GM10266 (cell line): ENCODE results near the gene SLC9A5.

Source experiments
- DNase-seq: peaks from one replicate; pipeline ENCODE4 v3.0.0; 2012; ENCODE audit errors: extremely low spot score
- CTCF ChIP-seq: IDR thresholded peaks from 2 replicates; pipeline ENCODE4 v1.5.1; 2012; ENCODE audit warnings: mild to moderate bottlenecking, low read depth; ENCODE audit not compliant: control insufficient read depth, insufficient read depth; ENCODE audit errors: missing control alignments

Gene SLC9A5

GRCh38 chr16:67299269-67299668, 50.5 kb downstream of the SLC9A5 start:
- no peak for DNase-seq
- TF ChIP-seq CTCF: no peak

- no peak for DNase-seq
- no peak for TF ChIP-seq CTCF
Observed at GRCh38 chr16:67301080-67301782, 52.5 kb downstream of the SLC9A5 start.

- no peak for DNase-seq
- no peak for TF ChIP-seq CTCF
Observed at GRCh38 chr16:67302076-67302475, 53.3 kb downstream of the SLC9A5 start.

- no peak for TF ChIP-seq CTCF
- no peak for DNase-seq
Observed at GRCh38 chr16:67302970-67303369, 54.2 kb downstream of the SLC9A5 start.

GRCh38 chr16:67304020-67304419, 55.2 kb downstream of the SLC9A5 start:
- TF ChIP-seq CTCF: no peak
- DNase-seq: no peak

GRCh38 chr16:67305216-67306071, 56.7 kb downstream of the SLC9A5 start:
- DNase-seq: no peak
- no peak for TF ChIP-seq CTCF

GRCh38 chr16:67310561-67310960, 61.8 kb downstream of the SLC9A5 start:
- no peak for DNase-seq
- TF ChIP-seq CTCF: no peak
